Osteoblast (primary cell): Measurements from ENCODE around the gene LRRC72. TPM values are rescaled to one million over a fixed set of nuclear protein-coding genes. Genes with fewer than 3 reads are reported as not detected.

Experiments used
- DNase-seq: peaks from one replicate; pipeline ENCODE4 v3.0.0; 2011; ENCODE audit warnings: low spot score, mixed read lengths; ENCODE audit not compliant: insufficient read length; ENCODE audit errors: missing footprints
- H2AFZ ChIP-seq: 2 replicates; pipeline ENCODE4 v1.6.0; 2011; ENCODE audit warnings: mild to moderate bottlenecking, low read length
- H3K27ac ChIP-seq: 2 replicates; pipeline ENCODE4 v1.5.1; 2011; ENCODE audit warnings: mild to moderate bottlenecking, low read depth, low read length, moderate library complexity
- H3K27me3 ChIP-seq: 2 replicates; pipeline ENCODE4 v1.6.0; 2012; ENCODE audit warnings: mild to moderate bottlenecking, control low read depth, inconsistent platforms, low read length, moderate library complexity; ENCODE audit not compliant: insufficient read depth
- H3K36me3 ChIP-seq: 2 replicates; pipeline ENCODE4 v1.5.1; 2011; ENCODE audit warnings: mild to moderate bottlenecking, low read length, control low read depth, moderate library complexity; ENCODE audit not compliant: insufficient read depth
- H3K4me1 ChIP-seq: 2 replicates; pipeline ENCODE4 v1.5.1; 2011; ENCODE audit warnings: mild to moderate bottlenecking, low read length, control low read depth, moderate library complexity; ENCODE audit not compliant: insufficient read depth
- H3K4me2 ChIP-seq: 2 replicates; pipeline ENCODE4 v1.6.0; 2011; ENCODE audit warnings: mild to moderate bottlenecking, low read length; ENCODE audit not compliant: insufficient read depth
- H3K4me3 ChIP-seq: fragments of 200-600 bp; sonication (generic); 3 replicates; pipeline ENCODE4 v1.5.1; 2012; ENCODE audit warnings: mild to moderate bottlenecking, low read length, inconsistent platforms; ENCODE audit not compliant: insufficient read depth
- H3K79me2 ChIP-seq: 2 replicates; pipeline ENCODE4 v1.6.0; 2012; ENCODE audit warnings: mild to moderate bottlenecking, low read length, control low read depth, inconsistent platforms; ENCODE audit not compliant: insufficient read depth
- H3K9me3 ChIP-seq: 2 replicates; pipeline ENCODE4 v1.5.1; 2011; ENCODE audit warnings: low read depth, low read length, control low read depth
- H4K20me1 ChIP-seq: 2 replicates; pipeline ENCODE4 v1.6.0; 2012; ENCODE audit warnings: mild to moderate bottlenecking, low read length, control low read depth; ENCODE audit not compliant: insufficient read depth
- total RNA-seq: library from RNA; depleted of rRNA; stranded (reverse); fragments of >200 nt; gene quantifications from 2 replicates; pipeline ENCODE4 v1.2.3, GENCODE V29; 2012
- TF ChIP-seq, protein P1 (sequence below): IDR thresholded peaks from 2 replicates; pipeline ENCODE4 v1.5.1; 2011; ENCODE audit warnings: mild to moderate bottlenecking, low read depth, low read length, moderate library complexity; ENCODE audit errors: extremely low read depth

Gene LRRC72
- total RNA-seq, 1 donor = not detected

GRCh38 chr7:16603633-16604032 is 77.0 kb downstream of the LRRC72 start:
- Histone ChIP-seq H3K4me1 (no peaks in the 10 kb centered on the region), H3K4me2 (no peak overlapping the region), H3K9me3 (no peaks in the 10 kb centered on the region), H4K20me1 (no peaks in the 10 kb centered on the region), H3K27ac (no peak overlapping the region), H3K27me3 (no peaks in the 10 kb centered on the region), H3K36me3 (peaks cover 39% of the 10 kb centered on the region), H3K79me2 (no peaks in the 10 kb centered on the region), H3K4me3 (no peak overlapping the region), H2AFZ (no peak overlapping the region)
- no peak for DNase-seq
- TF ChIP-seq, protein P1, sequence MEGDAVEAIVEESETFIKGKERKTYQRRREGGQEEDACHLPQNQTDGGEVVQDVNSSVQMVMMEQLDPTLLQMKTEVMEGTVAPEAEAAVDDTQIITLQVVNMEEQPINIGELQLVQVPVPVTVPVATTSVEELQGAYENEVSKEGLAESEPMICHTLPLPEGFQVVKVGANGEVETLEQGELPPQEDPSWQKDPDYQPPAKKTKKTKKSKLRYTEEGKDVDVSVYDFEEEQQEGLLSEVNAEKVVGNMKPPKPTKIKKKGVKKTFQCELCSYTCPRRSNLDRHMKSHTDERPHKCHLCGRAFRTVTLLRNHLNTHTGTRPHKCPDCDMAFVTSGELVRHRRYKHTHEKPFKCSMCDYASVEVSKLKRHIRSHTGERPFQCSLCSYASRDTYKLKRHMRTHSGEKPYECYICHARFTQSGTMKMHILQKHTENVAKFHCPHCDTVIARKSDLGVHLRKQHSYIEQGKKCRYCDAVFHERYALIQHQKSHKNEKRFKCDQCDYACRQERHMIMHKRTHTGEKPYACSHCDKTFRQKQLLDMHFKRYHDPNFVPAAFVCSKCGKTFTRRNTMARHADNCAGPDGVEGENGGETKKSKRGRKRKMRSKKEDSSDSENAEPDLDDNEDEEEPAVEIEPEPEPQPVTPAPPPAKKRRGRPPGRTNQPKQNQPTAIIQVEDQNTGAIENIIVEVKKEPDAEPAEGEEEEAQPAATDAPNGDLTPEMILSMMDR = no peak

- Histone ChIP-seq H3K9me3 (no peaks in the 10 kb centered on the region), H3K27ac (no peak overlapping the region), H3K79me2 (no peaks in the 10 kb centered on the region), H3K36me3 (peaks cover 42% of the 10 kb centered on the region), H3K4me3 (no peak overlapping the region), H4K20me1 (no peaks in the 10 kb centered on the region), H3K27me3 (no peaks in the 10 kb centered on the region), H3K4me1 (no peaks in the 10 kb centered on the region), H3K4me2 (no peak overlapping the region), H2AFZ (no peak overlapping the region)
- TF ChIP-seq, protein P1 = peak; percentile 38
- DNase-seq = no peak
Measured at GRCh38 chr7:16604054-16604453, 77.4 kb downstream of the LRRC72 start.

DNA sequence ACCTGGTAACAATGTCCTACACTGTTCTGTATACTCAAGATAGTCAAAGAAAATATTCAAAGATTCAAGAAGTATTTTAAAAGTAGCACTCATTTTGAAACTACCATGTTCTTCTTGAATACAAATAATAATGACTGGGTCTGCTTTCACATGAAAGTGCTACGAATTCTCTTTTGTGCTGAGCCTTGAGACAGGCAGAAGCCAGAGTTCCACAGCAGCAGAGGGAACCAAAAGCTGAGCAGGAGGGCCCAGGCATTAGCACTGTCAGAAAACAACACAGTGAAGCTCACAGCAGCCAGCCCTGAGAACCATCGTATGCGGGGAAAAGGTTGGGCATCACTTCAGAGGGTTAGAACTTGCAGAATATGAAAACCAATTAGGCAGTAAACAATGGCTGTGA is 80.1 kb downstream of the LRRC72 start:
- no peaks in the 10 kb centered on the region for H3K79me2 ChIP-seq
- DNase-seq = no peak
- H3K4me2 ChIP-seq = no peak overlapping the region
- TF ChIP-seq, protein P1 = no peak
- H3K27ac ChIP-seq = no peak overlapping the region
- H2AFZ ChIP-seq = no peak overlapping the region
- no peak overlapping the region for H3K4me3 ChIP-seq
- no peaks in the 10 kb centered on the region for H3K27me3 ChIP-seq
- H3K4me1 ChIP-seq = no peaks in the 10 kb centered on the region
- no peaks in the 10 kb centered on the region for H4K20me1 ChIP-seq
- H3K9me3 ChIP-seq = no peaks in the 10 kb centered on the region
- peaks cover 35% of the 10 kb centered on the region for H3K36me3 ChIP-seq

DNA sequence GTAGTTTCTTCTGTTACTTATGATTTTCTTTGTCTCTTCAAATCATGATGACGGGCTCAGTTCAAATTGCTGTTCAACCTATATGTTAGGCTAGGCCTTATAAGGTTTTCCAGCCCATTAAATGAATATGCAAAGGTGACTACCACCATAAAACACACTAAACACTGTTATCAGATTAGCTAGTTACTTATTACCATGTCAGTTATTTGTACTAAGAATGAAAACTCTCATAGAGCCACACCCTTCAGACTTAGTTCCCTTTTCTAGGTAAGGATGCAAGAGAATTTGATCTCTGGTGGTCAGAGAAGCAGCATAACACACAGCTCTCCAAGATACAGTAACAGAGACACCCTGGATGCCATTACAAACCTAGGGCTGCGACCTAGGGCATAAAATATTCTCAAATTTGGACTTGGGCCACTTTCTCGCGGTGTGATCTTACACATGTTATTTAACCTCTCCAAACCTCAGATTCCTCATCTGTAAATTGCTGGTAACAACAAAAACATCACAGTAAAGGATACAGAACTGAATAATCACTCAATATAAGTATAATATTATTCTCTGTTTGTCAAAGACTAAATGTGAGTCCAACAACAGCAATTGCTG is 83.3 kb downstream of the LRRC72 start:
- DNase-seq = no peak
- H3K4me3 ChIP-seq = no peak overlapping the region
- no peak overlapping the region for H3K27ac ChIP-seq
- no peak overlapping the region for H2AFZ ChIP-seq
- no peaks in the 10 kb centered on the region for H3K79me2 ChIP-seq
- H3K27me3 ChIP-seq = no peaks in the 10 kb centered on the region
- H3K4me1 ChIP-seq = no peaks in the 10 kb centered on the region
- TF ChIP-seq, protein P1 = no peak
- H3K36me3 ChIP-seq = peaks cover 29% of the 10 kb centered on the region
- H3K4me2 ChIP-seq = no peak overlapping the region
- no peaks in the 10 kb centered on the region for H3K9me3 ChIP-seq
- no peaks in the 10 kb centered on the region for H4K20me1 ChIP-seq
